Activated CD8-positive, alpha-beta T cell treated with anti-CD3 and anti-CD28 coated beads for 36 hours (primary cell): ENCODE results near the gene EHBP1. TPM values are rescaled to one million over a fixed set of nuclear protein-coding genes. Genes with fewer than 3 reads are reported as not detected.

ENCODE experiments used
- ATAC-seq: fragments of 200-7000 bp; cut with Tn5 transposase; one replicate; pipeline ENCODE4 v1.10.0; 2021; ENCODE audit warnings: mild to moderate bottlenecking, moderate library complexity
- CTCF ChIA-PET: fragments of 350-600 bp; sonication (Branson Sonifier 250); formaldehyde crosslinking; loops from one replicate; lab custom pipeline; 2021; ENCODE audit warnings: antibody characterized with exemption; lab: Charles Lee
- POLR2A ChIA-PET: fragments of 350-600 bp; sonication (Branson Sonifier 250); formaldehyde crosslinking; loops from one replicate; lab custom pipeline; 2021; ENCODE audit warnings: antibody characterized with exemption; lab: Charles Lee
- DNase-seq: peaks from one replicate; pipeline ENCODE4 v3.0.0-alpha.2; 2020
- H3K27ac Mint-ChIP-seq: one replicate; pipeline ENCODE4 v1.8.0; 2021; ENCODE audit warnings: mild to moderate bottlenecking, mixed read lengths
- H3K27me3 Mint-ChIP-seq: one replicate; pipeline ENCODE4 v1.8.0; 2021; ENCODE audit warnings: mixed read lengths
- H3K36me3 Mint-ChIP-seq: one replicate; pipeline ENCODE4 v1.8.0; 2021; ENCODE audit warnings: low read depth, mixed read lengths
- H3K4me1 Mint-ChIP-seq: one replicate; pipeline ENCODE4 v1.8.0; 2021; ENCODE audit warnings: low read depth, mixed read lengths
- H3K4me3 Mint-ChIP-seq: one replicate; pipeline ENCODE4 v1.8.0; 2021; ENCODE audit warnings: mild to moderate bottlenecking, moderate library complexity, mixed read lengths
- H3K9me3 Mint-ChIP-seq: one replicate; pipeline ENCODE4 v1.8.0; 2021; ENCODE audit warnings: mixed read lengths
- CTCF ChIP-seq: fragments of 200-600 bp; IDR thresholded peaks from one replicate; pipeline ENCODE4 v1.8.0; 2022; ENCODE audit warnings: antibody characterized with exemption, mild to moderate bottlenecking
- intact Hi-C: fragments of 100-400 bp; cut with micrococcal nuclease; formaldehyde crosslinking; loops from one replicate; pipeline ENCODE4 v1.10.0; 2022
- total RNA-seq, 2 experiments: library from RNA; stranded (reverse); gene quantifications; one replicate each; pipeline ENCODE4 v1.2.3, GENCODE V29; 2021

The EHBP1 gene
- total RNA-seq, 2 experiments from 2014 or later: 24.1 to 24.3 TPM

GRCh38 chr2:63034526-63034925 lies 329.0 kb downstream of the EHBP1 start:
- H3K27ac Mint-ChIP-seq: no peak overlapping the region
- DNase-seq (no peak), ATAC-seq (no peak)
- H3K9me3 Mint-ChIP-seq: no peaks in the 10 kb centered on the region
- CTCF ChIA-PET: interaction anchor here (1.0 to 1.3 kb wide), 2 partner anchors 11 to 577 kb away, joined by 4 to 5 read pairs; no protein-coding TSS in a partner anchor
- no peak overlapping the region for H3K4me3 Mint-ChIP-seq
- intact Hi-C loops: no loop called here
- POLR2A ChIA-PET: no interaction called here
- H3K4me1 Mint-ChIP-seq: no peaks in the 10 kb centered on the region
- peaks cover 1% of the 10 kb centered on the region for H3K27me3 Mint-ChIP-seq
- no peak for TF ChIP-seq CTCF
- H3K36me3 Mint-ChIP-seq: no peaks in the 10 kb centered on the region

GRCh38 chr2:63035169-63035568 lies 329.7 kb downstream of the EHBP1 start:
- ATAC-seq (no peak), DNase-seq (no peak)
- ChIA-PET POLR2A (no interaction called here), CTCF (interaction anchor here (1.0 to 1.3 kb wide), 2 partner anchors 12 to 578 kb away, joined by 4 to 5 read pairs; no protein-coding TSS in a partner anchor)
- no peaks in the 10 kb centered on the region for H3K9me3 Mint-ChIP-seq
- H3K4me1 Mint-ChIP-seq: no peaks in the 10 kb centered on the region
- H3K4me3 Mint-ChIP-seq: no peak overlapping the region
- H3K36me3 Mint-ChIP-seq: no peaks in the 10 kb centered on the region
- intact Hi-C loops: no loop called here
- no peak for TF ChIP-seq CTCF
- H3K27ac Mint-ChIP-seq: no peak overlapping the region
- H3K27me3 Mint-ChIP-seq: peaks cover 1% of the 10 kb centered on the region

- CTCF ChIA-PET: no interaction called here
These were observed 330.1 kb downstream of the EHBP1 start for GRCh38 chr2:63035660-63036059.

GRCh38 chr2:63038034-63038433 lies 332.5 kb downstream of the EHBP1 start:
- Mint-ChIP-seq H3K9me3 (no peaks in the 10 kb centered on the region), H3K27me3 (peaks cover 4% of the 10 kb centered on the region), H3K36me3 (no peaks in the 10 kb centered on the region), H3K4me3 (no peak overlapping the region), H3K27ac (no peak overlapping the region), H3K4me1 (no peaks in the 10 kb centered on the region)
- no peak for DNase-seq
- ATAC-seq: no peak
- ChIA-PET POLR2A (no interaction called here), CTCF (no interaction called here)
- intact Hi-C loops: no loop called here
- TF ChIP-seq CTCF: no peak

More at GRCh38 chr2:63035660-63036059, 330.1 kb downstream of the EHBP1 start:
- POLR2A ChIA-PET: no interaction called here
- H3K27ac Mint-ChIP-seq: no peak overlapping the region
- no peaks in the 10 kb centered on the region for H3K36me3 Mint-ChIP-seq
- H3K27me3 Mint-ChIP-seq: peaks cover 3% of the 10 kb centered on the region
- TF ChIP-seq CTCF: no peak
- intact Hi-C loops: no loop called here
- no peak for ATAC-seq
- no peaks in the 10 kb centered on the region for H3K4me1 Mint-ChIP-seq
- DNase-seq: no peak
- no peak overlapping the region for H3K4me3 Mint-ChIP-seq
- no peaks in the 10 kb centered on the region for H3K9me3 Mint-ChIP-seq

GRCh38 chr2:63040586-63040985 lies 335.1 kb downstream of the EHBP1 start:
- ChIA-PET CTCF (no interaction called here), POLR2A (no interaction called here)
- ATAC-seq (no peak), DNase-seq (no peak)
- peaks cover 21% of the 10 kb centered on the region for H3K27me3 Mint-ChIP-seq
- no peaks in the 10 kb centered on the region for H3K4me1 Mint-ChIP-seq
- peaks cover 7% of the 10 kb centered on the region for H3K36me3 Mint-ChIP-seq
- no peak for TF ChIP-seq CTCF
- H3K9me3 Mint-ChIP-seq: no peaks in the 10 kb centered on the region
- H3K4me3 Mint-ChIP-seq: no peak overlapping the region
- no peak overlapping the region for H3K27ac Mint-ChIP-seq
- intact Hi-C loops: no loop called here
